HG03378 (cell line): ENCODE measurements around the gene NCK2.

Source experiments
- ATAC-seq: cut with Tn5 transposase; IDR thresholded peaks from one replicate; pipeline ENCODE4 v1.9.1; 2021; ENCODE audit warnings: mild to moderate bottlenecking, moderate library complexity; ENCODE audit not compliant: unreplicated experiment

The NCK2 gene

DNA sequence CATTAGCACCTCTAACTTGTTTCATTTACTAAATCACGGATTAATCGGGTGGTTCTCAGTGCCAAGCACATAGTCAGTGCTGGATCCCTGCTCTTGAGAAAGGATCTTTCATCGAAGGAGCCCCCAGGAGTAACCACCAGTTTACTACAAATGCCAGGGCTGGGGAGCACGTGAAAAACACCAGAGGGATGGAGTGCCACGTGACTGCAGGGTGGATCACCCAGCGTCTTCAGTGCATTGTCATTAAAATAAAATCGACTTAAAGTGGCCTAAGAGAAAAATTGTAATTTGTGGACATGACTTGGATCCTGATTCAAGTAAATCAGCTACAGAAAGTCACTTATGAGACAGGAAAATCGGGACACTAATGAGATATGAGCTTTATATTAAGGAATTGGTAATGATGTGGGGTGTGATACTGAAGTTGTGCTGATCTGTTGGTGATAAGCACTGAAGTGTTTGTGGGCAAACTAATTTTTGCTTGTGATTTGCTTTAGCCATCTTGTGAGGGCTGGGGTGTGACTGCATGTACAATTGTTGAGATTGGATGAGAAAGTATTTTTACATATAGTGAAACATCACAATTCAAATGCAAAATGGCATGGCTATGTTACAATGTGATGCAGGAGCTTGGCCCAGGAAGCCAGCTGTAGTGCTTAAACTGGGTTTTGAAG, 63.8 kb downstream of the NCK2 start:
- no peak for ATAC-seq

DNA sequence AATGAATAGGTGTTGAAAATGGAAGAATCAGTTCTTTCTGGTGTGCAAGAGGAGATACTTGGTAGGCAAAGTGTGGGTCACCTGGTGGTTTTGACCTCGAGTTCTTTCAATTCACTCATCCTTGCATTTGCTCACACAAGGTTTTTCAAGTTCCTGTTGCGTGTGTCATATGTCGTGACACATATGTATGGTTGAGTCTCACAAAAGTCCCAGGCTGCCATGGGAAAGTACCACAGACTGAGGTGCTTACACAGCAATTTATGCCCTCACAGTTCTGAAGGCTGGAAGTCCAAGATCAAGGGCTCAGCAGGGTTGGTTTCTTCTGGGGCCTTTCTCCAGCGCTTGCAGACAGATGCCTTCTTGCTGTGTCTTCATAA, 64.4 kb downstream of the NCK2 start:
- peak; percentile 48 for ATAC-seq

DNA sequence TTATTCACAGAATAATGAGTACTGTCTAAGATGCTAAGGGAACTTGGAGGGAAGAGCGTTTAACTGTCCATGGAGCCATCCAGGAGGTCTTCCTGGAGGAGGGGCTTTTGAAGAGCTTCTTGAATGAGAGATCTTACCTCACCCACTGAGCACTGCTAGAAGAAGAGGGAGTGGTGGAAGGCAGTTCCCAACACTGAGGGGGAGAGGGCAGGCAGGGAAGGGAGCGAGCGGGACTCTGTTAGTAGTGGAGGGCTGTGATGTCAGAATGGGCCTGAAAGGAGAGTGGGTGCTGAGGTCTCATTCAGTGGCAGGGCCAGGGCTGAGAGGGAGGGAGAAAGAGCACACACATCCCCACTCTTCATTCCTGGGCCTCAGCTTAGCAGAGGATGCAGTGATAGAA, 65.0 kb downstream of the NCK2 start:
- no peak for ATAC-seq

DNA sequence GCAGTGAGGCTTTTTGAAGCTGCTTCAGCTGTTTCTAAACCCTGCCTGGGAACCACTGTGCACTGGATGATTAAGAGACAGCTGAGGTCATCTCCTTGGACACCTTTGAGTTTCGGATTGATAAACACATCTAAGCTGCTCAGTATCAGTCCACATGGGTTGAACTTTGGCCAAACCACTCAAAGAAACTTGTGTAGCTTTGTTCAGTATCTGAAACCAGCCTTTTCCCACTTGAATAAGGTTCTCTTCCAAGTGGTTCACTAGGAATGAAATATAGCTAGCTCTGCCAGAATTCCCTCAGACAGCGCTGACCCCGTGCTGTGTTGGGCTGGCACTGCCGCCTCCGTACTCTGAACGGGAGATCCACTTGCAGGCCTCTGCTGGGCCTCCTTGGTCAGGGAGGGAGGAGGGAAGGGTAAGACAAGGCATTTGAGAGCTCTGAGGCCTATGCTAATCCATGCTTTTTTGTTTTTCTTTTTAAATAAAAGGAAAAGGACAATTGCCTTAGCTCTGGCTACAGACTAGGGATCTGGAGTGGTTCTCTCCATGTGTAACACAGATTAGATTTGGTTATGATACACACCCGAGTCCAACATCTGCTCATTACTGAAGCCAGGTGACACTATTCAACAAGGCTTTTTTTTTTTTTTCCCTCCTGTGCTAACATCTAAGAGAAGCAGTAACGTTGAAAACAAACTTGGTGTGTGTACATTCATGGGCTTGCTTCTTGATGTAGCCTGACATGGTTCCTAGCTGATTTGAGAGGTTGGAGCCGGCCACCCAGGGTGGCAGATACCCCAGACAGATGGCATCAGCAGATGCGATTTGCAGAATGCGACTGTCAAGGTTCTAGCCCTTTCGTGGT, 67.7 kb downstream of the NCK2 start:
- peak; percentile 91 for ATAC-seq

DNA sequence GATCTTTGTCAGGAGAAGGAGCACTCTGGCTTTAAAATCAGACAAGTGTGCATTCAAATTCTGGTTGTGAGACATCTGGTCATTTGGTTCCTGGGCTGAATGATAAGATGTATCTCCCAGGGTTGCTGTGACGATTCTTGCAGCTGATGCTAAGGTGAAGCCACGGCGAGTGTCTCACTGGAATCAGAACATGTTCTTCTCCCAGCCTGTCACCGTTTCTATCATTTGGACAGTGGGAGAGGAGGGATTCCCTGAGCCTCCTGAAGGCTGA, 68.3 kb downstream of the NCK2 start:
- ATAC-seq: no peak

DNA sequence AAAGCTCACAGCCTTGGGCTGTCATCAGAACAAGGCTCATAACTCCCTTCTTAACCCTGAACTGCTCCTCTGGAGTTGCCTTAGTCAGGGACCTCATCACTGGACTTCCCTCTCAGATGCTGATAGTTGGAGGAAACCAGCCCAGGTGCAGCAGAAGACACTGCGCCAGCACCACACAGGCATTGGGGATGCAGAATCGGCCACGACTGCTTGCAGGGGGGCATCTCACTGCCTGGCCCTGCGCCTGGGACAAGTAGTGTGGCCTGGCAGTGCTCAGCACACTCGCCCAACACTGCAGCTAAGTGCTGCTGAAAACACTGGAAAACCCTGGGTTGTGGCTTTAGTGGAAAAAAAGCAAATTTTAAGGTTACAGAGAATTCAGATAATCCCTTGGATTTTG, 68.7 kb downstream of the NCK2 start:
- ATAC-seq: no peak

DNA sequence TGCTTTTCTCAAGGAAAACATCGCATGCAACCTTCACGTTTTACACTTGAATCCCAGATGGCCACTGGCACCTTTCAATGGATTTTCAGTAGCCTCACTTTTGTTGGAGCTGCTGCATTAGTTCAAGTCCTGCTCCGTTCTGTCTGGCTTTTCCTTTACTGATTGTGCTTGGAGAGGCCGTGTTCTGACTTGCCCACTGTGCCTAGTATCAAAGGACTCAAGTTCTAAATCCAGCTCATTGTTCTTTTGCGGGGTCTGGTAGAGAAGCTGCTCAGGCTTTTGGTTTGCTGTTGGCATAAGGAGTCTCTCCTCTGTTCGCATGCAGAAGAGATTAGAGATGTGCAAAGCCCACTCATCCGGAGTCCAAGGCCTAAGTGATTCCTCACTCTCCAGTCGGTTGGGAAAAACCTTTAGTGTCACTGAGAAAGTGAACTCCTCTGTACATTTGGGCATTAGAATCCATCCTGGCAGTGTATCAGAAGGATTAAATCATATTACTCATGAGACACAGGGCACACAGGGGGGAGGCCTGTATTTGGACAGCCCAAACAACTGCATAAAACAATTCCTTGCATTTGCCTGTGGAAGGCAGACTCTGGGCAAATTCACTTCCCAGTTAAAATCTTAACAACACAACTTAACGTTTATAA, 69.7 kb downstream of the NCK2 start:
- no peak for ATAC-seq

DNA sequence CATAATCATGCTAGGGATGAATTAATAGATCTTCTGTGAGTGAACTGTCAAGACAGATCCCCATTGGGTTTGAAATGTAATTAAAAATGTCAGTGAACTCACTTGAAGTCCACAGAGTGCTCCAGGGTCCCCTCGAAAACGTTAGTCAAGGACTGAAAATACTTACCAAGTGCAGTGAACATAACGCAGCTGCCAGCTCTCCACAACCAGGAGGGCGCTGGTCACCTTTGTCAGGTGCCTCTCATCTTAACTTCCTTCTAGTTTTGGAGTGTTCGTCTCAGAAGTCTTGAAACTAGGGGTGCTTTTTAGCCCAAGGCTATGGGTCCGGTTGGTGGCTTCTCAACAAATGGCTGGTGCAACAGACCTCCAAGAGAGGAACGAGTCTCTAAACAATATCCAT, 70.7 kb downstream of the NCK2 start:
- no peak for ATAC-seq

DNA sequence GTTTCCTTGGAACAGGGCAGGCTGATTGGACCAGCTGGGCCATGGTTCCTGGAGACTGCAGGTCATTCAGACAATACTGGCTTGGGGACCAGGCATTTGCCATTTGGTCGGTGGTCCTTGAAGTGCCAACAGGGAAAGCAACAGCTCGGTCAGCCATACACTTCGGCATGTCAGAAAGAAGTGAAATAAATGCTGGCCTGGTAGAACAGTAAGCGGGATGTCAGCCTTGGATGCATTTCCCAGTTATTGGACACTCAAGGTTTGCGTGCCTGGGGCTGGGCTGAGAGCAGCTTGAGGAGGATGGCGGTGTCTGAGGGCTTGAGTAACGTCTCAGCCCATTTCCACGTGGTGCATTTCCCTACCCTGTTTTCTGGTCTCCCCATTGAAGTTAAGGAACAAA, 75.4 kb downstream of the NCK2 start:
- no peak for ATAC-seq

DNA sequence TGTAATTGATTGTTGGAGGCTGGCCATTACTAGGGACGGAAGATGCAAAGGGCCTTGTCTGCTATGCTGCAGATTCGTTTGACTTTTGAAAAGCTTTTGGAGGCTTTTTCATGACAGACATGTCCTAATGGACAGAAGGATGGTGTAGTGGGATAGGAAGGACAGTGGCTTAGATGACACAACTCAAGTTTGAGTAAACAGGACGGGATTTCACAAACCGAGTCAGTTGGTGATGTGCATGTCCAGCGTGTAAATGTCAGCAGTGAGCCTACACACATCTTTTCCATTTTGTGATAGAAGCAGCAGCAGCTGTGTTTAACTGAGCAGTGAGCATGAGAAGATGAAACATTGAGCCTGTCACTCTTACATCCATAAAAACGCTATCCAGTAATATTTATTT, 76.0 kb downstream of the NCK2 start:
- ATAC-seq: no peak

DNA sequence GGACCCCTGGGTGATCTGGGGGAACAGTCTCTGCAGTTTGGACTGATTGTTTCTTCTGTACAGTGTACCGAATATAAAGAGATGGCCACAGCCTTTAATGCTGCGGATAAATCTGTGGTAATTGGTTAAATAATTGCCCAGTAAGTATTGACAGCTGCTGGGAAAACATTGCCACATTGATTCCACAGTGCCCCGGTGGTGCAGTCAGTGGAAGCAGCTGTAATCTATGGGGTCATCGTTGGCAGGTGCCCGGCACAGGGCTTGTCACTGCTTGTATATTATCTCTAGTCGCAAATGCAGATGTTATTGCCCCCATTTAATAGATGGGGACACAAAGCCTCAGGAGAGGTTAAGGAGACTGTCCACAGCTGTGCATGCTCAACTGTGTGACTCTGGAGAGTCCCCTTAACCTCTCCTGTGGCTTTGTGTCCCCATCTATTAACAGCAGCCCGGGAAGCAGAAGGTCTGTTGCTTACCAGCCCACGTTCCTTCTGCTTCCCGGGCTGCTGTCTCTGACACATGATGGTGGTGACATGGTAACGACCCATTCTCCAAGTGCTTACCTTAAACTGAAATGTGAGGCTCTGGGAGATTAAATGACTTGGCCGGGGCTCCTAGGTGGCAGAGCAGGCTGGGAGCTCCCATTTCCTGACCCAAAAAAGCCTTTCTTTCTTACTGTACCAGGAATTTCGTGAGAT, 76.9 kb downstream of the NCK2 start:
- ATAC-seq: no peak

DNA sequence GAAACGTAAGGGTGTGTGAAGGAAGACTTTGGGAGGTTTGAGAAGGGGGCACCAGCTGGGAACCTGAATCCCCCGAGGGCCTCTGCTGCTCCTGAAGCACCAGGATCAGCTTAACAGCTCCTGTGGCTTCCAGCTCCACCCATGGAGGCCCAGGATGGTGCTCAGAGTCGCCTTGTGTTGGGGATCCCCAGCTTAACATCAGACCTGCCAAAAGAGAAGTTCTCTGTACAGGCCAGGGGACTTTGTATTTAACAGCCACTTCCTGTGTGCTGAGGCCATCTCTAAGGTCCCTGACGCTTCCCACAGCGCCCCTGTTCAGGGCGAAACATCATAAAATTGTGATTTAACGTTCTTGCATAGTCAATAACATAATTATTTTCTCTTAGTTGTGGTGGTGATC, 77.5 kb downstream of the NCK2 start:
- peak; percentile 77 for ATAC-seq

DNA sequence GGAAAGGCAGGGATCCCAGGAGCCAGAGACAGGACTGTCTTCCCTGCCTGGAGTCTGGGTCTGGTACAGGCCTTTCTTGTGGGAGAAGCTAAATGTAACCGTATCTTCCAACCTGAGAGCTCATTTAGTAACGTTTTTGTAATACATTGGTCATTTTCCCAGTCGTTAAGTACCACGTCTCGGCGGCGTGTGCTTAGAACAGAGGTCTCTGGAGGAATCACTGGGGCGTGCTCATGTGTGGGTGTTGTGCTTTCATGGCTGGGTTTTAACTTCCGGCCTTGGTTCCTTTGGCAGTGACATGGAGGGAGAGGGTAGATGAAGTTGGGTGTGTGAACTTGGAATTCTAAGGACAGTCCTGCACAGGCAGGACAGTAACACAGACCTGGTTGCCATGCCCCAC, 79.7 kb downstream of the NCK2 start:
- no peak for ATAC-seq

DNA sequence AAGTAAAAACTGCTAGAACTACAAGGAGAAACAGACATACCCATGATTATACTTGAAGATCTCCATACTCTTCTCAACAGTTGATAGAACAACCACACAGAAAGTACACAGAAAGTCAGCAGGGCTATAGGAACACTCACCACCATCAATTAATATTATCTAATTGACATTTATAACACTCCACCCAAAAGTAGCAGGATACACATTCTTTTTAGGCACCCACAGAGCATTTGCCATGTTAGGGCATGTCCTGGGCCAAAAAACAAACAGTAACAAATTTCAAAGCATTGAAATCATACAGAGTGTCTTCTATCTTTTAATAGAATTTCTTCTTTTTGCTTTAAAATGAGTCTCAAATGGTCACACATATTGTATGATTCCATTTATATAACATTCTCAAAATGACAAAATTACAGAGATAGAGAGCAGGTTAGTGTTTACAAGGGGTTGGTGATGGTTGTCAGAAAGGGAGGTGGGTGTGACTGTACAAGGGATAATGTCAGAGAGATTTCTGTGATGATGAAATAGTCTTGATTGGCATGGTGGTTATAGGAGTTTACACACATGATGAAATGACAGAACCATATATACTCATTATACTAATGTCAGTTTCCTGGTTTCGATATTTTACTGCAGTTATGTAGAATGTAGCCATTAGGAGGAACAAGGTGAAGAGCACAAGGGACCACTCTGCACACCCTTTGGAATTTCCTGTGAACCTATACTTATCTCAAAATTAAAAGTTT, 82.8 kb downstream of the NCK2 start:
- no peak for ATAC-seq

DNA sequence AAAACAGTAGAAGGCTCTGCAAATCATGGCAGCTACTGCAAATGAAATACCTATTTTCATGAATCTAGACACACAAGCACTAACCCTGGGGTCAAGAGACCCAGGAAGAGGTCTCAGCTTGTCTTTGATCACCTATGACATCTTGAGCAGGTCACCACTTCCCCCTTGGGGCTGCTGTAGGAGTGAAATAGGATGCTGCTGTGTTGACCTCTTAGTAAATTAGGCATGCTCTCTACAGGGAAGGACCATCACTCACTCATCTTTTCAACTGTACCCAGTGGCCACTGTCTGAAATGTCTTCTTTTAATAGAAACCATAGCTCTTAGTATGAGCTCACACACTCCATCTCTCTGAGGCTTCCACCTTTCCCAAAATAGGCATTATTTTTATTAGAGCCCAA, 83.8 kb downstream of the NCK2 start:
- ATAC-seq: no peak

DNA sequence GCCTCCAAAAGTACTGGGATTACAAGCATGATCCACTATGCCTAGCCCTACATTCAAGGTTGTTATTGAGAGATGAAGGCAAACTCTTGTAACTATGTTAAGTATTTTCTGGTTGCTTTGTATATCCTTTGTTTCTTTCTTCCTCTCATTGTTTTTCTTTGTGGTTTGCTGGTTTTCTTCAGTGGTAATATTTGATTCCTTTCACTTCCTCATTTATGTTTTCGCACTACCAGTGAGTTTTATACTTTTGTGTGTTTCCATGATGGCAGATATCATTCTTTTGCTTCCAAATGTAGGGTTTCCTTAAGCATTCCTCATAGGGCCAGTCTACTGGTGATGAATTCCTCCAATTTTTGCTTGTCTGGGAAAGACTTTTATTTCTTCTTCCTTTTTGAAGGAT, 90.2 kb downstream of the NCK2 start:
- ATAC-seq: peak; percentile 81

DNA sequence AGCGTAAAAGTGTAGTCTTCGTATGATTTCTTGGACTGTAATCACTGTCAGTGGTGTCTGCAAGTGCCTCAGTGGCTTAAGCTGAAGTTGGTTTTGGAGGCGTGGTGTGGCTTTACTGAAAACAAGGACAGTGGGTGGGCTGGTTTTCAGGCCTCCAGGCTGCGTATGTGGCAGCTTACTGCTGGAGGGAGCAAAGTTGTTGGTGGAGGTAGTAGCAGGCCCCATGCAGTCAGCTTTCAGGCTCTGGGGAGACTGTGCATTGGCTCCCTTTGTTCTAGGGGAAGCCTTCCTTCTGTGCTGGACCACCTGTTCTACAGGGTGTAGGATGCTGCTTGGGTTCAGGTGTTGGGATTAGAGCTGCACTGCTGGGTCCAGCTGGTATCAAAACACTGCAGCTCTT, 91.6 kb downstream of the NCK2 start:
- no peak for ATAC-seq

DNA sequence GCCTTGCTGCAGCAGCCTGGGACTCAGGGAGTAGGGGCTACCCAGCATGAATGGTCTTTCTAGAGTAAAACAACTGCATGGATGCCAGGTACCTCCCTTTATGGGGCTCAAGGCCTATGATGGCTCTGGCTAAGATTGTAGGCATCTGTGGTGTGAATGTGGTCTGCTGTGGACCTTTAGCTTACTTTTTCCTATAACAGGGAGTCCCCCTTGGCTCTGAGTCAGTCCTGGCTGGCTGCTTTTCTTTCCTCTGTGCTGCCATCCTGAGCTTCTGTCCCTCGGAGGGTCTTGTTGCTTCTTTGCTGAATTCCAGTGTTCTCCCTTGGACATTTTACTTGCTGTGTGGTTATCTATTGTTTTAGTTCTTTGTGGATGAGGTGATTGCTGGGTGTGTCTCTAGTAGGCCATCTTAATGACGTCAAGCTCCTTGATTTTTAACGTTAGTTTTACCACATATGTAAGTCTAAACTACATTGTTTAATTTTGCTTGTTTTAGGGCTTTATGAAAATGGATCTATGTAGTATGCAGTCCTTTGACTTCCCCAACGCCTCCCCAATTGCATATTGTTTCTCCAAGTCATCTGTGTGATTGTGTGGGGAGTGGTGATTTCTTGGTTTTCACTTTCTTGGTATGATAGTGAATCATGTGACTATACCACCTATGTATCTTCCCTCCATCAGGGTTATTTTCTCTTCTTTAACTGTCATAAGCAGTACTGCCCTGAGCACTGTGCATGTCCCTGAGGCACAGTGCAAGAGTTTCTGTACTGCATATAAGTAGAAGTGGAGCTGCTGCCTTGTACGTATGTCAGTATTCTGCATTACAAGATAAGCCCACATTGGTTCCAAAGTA, 92.4 kb downstream of the NCK2 start:
- ATAC-seq: no peak

DNA sequence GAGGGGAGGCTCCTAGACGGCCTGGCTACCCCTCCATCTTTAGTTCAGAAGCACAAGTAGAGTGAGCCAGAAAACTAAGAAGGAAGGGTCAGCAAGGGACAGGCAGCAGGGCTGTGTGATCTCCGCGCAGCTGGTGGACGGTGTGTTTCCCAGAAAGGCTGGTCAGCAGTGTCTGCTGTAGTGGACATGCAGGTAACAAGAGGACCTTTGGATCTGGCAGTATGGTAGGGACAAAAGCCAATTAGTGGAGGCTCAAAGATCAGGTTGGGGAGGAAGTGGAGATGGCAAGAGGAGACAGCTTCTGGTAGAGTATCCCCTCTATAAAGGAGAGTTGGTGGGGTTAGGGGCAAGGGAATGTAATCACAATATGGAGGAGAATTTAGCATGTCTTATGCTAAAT, 95.1 kb downstream of the NCK2 start:
- ATAC-seq: no peak

DNA sequence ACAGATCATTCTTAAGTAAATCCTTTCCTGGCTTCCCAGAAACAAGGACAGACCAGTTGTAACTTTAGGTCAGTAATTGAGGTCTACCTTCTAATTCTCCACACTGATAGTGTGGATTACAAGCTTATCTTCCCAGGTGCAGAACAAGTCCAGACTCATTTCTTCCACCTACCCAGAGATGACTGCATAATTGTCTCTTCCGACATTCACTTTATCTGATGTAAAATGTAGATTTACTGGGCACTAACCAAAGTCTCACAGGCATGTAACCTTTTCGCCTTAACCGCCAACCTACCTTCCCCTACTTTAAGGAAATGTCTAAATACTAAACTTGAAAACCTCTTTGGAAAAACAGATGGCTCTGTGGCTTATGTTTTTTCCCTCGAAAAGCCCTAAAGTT, 96.2 kb downstream of the NCK2 start:
- no peak for ATAC-seq
